Stimulated activated CD8-positive, alpha-beta memory T cell treated with anti-CD3 and anti-CD28 coated beads, Interleukin-2, amount 100 ng/mL, for 48 hours (primary cell): Measurements from ENCODE around the gene RIN3.

Experiments
- DNase-seq, 2 donors: peaks; one replicate each; pipeline ENCODE4 v3.0.0-alpha.2; 2020; ENCODE audit warnings: low read depth in 2 of 2

Gene RIN3

DNA sequence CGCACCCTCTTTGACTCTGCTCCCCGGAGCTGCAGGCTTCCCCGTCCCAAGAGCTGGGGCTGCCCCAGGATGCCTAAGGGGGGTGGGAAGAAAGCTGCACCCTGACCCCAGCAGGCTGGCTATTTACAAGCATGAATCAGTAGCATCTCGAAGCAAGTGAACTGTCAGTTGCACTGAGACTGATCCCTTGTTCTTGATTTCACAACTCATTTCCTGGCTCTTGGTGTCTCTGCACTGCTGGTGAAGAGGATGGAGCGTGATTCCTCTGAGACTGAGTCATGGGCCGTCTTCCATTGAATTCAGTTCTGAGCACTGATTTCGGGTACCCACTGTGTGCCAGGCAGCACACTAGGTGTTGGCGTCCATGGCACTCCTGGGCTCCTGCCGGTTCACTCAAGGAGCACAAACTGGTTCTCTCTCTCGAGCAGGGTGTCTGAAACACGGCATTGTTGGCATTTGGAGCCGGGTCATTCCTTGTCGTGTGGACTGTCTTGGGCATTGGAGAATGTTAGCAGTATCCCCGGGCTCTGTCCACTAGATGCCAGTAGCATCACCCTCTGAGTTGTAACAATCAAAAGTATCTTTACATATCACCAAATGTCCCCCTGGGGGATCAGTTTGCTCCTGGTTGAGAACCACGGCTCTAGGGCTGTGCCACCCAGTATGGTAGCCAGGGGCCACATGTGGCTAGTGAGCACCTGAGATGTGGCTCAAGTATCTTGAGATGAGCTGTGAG lies 86.9 kb downstream of the RIN3 start:
- no peak for DNase-seq

DNA sequence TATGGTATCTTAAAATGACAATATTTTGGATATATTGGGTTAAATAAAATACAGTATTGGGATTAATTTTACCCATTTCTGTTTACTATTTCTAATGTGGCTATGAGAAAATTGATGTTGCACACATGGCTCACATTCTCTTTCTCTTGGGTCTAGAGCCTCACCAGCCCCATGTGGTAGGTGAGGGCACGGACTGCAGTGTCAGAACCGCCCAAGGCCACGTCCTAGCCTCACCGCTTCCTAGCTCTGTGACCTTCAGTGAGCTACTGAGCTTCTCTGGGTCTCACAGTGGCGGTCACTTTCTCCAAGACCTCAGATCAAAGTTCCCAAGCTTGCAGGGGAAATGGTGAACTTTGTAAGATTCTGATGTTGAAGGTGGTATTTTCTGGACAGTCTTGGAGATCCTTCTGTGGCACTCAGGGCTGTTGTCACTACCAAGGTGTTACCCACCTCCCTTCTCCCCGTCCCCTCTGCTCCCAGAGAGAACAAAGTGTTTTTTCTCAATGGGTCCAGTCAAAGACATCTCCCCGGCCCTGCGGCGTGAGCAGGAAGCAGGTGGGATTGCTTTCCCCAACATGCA lies 87.6 kb downstream of the RIN3 start:
- no peak for DNase-seq

DNA sequence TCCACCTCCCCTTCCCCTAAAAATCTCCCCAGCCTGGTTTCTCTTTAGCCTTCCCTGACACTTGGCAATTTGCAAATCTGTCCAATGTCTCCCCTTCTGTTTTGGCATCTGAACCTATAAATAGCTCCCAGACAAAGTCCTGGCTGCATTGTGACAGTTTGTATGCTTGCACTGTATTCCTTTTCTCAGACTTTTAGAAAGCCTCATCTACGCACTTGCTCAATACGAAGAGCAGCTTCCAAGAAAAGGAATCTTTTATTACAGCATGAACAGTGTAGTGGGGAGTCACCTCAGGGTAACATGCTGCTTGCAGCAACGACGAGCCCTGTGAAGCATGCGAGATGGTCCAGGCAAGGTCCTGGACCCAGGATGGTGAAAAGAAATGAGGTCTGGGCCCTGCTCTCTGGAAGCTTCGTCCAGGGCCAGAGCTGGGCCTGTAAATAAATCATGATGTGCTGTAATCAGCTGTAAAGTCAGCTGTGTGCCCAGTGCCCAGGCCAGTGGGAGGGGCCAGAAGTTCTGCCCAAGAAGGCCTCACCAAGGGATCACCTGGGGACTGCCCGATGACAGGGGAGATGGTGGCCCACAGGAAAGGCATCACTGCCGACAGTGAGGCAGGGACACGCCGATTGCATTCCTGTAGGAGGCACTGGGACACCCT lies 88.3 kb downstream of the RIN3 start:
- no peak for DNase-seq

DNA sequence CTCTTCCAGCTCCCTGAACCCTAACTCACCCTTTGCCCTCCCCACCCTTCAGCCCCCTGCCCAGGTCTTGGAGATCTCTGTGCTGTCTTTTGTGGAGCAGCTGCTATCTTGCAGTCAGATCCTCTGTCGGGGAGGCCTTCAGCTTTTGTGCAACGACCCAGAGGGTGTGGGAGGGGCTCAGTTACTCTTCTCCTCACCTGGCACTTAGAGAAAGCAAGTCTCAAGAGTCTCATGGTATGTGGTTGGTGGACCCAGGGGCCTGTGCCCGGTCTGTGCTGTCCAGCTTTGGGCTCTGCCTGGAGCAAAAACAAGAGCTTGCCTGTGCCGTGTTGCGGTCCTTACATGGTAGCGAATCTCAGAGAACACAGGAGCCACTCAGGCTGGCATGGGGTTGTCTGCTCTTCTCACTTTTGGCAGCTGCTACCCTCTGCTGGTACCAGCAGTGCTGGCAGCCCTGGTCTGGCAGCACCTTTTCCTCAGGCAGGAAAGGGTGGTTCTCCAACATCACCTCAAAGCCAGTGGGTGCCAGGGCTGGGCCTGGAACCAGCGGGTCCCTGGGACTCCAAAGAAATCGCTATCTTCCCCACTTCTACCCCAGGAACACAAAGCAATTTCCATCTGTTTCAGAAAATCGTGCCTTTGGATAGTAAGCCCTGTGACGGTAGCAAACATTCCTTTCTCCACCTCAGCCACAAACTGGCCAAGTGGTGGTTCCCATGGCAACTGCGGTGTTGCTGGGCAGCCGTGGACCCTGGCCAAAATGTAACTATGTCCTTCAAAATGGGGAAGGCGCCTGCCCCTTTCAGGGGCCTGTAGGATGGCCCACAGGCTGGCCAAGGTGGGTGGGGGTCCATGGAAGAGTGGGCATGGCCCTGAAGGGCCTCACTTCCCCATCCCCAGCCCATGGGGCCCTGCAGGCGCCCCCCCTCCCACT lies 90.0 kb downstream of the RIN3 start:
- no peak for DNase-seq

DNA sequence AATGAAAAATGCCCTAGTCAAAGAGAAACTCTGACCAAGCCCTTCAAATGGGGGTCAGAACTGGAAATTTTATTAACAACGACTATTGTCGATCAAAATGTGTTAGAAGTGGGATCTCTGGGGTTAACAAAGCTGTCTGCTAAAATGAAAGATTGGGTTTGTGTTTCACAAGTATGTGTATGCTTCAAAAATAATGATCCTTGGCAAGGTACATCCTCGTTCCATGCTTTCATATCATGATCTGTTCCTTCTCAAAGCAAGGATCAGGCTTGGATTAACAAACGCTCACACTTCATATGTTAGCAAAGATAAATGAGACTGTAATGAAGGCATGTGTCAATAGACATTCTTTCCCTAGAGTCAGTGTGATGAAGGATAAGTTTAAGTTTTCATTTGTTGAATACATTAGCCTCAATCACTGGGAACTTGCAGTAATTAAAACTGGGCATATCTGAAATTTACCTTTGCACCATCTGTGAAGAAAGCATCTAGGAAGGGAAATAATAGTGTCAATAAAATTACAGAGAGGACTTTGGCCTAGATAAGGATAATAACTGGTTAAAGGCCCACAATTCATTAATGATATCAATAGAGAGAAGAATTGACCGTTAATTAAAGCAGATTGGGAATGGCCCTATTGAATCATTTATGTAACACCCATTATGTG lies 91.8 kb downstream of the RIN3 start:
- DNase-seq: no peak

DNA sequence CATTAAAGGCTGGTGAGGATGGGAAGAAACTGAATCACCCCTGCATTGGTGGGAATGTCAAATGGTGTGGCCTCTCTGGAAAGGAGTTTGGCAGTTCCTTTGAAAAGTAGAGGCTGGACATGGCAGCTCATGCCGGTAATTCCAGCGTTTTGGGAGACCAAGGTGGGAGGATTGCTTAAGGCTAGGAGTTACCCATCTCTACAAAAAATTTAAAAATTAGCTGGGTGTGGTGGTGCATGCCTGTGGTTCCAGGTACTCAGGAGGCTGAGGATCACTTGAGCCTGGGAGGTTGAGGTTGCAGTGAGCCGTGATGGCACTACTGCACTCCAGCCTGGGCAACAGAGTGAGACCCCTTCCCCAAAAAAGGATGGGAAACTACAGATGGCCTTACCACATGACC lies 93.7 kb downstream of the RIN3 start:
- DNase-seq: no peak

DNA sequence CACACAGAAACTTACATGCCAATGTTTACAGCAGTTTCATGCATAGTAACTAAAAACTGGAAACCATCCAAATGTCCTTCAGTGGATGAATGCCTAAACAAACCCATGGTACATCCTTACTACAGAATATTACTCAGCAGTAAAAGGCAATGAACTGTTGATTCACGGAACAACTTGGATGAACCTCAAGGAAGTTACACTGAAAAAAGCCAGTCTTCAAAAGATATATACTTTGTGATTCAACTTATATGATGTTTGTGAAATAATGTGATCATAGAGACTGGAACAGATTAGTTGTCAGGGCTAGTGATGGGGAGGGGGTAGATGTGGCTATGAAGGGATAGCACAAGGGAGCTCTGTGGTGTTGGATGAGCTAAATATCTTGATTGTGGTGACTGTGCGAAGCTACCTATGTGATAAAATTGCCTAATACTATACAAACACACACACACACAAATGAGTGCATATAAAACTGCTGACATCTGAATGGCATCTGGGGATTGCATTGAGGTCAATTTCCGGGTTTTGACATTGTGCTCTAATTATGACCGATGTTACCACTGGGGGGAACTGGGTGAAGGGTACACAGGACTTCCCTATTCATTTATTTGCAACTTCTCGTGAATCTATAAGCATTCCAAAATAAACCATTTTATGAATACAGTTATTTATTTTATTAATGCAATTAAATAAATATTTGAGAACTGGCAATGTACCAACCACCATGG lies 94.3 kb downstream of the RIN3 start:
- DNase-seq: no peak

DNA sequence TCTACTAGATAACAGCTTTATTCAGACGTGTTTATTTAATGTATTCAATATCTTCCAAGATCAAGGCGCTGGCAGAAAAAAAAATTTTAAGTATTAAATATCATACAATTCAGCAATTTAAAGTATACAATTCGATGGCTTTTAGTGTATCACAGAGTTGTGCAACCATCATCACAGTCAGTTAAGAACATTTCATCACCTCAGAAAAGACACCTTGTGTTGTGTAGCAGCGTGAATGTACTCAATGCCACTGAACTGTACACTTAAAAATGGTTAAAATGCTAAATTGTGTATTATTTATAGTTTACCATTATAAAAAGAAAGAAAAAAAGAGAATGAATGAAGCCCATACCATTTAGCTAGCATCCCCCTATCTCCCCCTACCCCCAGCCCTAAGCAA lies 96.4 kb downstream of the RIN3 start:
- DNase-seq: no peak

DNA sequence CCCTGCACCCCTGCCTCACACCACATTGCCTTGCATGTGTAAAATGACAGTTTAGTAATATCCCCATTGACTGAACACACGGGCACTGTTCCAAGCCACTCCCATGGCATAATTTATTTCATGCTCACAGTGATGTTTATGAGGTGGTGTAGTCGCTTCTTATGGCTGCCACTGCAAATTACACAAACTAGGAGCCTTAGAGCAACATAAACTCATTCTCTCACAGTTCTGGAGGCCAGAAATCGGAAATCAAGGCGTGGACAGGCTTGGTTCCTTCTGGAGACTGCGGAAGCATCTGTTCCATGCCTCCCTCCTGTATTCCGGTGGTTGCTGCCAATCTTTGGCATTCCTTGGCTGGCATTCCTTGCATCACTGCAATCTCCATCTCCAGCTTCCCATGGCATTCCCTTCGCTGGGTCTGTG lies 97.3 kb downstream of the RIN3 start:
- DNase-seq: no peak

DNA sequence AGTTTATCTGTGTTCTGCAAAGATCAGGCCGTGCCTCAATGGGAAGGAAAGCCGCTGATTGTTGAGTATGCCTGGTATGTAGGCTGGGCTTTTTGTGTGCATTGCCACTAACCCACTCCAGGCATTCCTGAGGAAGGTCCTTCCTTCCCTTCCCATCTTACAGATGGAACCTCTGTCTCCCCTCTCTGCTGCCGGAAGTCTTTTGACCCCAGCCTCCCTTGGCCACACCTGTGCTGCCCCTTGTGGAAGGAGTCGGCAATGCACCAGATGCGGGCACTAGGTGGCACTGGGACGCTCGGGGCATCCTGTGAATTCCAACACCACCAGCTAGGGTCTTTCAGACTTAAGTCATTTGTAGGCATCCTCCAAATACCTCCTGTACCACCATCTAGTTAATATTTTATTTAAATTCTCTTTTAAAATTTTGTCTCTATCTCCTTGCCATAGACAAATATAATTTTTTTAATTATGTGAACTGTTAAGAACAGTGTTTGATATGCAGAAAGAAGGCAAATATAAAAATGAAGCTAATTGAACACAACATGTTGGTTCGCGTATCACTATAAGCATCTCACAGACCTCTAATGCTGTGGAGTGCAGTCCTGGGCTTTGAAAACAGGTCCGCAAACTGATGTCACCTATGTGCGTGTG lies 99.6 kb downstream of the RIN3 start:
- peak; percentile 45 to 65 for DNase-seq

DNA sequence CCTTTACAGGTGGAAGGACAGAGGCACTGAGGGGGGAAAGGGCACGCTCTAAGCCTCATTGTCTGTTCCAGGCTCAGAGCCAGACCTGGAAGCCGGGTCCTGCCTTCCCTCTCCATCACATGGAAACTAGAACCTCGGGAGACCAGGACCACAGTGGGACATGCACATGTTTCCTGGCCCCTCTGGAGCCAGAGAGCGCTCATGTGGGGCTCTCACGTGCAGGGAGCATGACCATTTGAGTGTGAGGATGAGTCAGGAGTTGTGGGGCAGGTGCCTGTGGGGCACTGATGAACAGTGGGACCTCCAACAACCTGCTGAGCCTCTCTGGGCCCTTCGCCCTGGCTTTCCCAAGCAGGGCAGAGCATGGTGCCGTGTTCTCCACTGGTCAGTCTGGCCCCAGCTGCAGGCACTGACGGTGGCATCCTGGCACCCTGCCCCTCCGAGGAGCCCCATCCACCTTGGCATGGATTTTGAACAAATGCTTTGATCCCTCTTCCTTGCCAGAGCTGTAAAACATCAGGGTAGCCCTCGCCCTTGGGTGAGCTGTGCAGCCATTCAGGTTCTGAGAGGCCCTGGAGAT lies 100.2 kb downstream of the RIN3 start:
- no peak for DNase-seq

DNA sequence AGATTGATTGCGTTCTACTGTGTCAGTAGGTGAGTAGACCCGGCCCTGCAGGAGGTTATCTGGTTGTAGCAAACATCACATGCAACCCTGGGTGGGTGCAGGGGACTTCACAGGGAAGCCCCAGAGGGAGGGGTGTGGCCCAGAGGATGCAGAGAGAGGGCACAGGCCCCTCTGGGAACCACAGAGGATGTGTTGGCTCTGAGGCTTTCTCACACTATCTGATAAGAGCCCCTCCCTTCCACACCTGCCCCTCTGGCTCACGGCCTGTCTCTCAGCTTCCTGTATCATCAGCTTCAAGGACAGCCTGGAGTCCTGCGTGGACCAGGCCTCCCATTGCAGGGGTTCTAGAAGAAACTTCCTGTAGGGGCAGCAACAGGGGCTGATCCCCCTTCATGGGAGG lies 101.9 kb downstream of the RIN3 start:
- peak; percentile 48 to 50 for DNase-seq

DNA sequence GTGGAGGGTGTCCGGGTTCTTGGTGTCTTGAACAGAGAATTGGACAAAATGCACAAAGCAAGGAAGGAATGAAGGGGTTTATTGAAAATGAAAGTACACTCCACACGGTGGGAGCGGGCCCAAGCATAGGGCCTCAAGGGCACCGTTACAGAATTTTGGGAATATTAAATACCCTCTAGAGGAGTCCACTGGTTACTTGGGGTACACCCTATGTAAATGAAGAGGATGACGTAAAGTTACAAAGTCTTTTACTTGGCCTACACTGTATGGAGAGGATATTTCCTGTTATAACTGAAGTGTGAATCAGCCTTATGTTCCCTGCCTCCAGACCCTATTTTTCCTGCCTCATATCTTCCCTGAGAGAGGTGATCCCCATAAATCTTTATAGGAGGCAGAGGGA lies 102.6 kb downstream of the RIN3 start:
- DNase-seq: no peak

DNA sequence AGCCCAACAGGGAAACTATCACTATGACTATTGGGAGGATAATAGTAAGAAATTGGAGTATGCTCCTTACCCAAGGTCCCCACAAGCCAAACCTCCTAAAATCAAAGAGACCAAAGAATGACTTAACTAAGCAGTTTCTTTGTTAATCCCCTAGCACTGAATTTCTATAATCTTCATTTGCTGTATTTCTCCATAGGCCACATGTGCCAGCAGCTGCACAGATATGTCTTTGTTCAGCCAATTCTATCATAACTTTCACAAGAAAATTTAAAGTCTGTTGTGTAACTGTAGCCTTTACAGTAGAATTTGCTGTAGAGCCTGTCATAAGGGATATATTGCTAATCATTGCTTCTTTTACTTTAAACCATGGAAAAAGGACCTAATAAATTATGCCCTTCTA lies 104.0 kb downstream of the RIN3 start:
- no peak for DNase-seq

DNA sequence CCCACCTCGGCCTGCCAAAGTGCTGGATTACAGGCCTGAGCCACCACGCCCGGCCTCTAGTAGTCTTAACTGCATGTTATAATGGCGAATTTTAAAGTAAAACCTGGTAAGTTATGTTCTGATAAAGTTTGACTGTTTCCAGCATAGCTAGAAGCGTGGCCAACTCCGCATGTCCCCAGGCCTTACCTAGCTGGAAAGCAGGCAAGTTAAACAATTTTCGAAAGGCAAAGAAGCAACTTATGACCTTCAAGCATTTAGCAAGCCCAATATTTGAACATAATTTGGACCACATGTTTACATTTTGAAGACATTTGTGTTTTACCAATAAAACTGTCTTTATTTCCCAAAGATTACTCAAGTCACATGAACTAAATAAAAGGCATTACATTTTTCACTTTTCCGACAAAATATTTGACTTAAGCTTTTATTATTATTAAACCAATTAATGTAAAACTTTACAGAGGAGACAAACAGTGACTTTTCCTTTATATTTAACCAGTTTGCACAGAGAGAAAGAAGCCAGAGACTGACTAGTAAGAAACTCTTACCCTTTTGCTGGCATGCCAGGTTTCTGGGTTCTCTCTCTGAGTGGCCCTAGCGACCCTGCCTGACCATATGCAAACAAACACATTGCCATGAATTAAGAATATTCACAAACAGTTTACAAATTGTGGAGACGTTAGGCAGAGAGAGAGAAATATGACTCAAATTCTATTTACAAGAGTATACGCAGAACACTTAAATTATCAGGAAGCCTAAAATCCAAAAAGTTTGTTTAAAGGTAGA lies 106.3 kb downstream of the RIN3 start:
- no peak for DNase-seq

DNA sequence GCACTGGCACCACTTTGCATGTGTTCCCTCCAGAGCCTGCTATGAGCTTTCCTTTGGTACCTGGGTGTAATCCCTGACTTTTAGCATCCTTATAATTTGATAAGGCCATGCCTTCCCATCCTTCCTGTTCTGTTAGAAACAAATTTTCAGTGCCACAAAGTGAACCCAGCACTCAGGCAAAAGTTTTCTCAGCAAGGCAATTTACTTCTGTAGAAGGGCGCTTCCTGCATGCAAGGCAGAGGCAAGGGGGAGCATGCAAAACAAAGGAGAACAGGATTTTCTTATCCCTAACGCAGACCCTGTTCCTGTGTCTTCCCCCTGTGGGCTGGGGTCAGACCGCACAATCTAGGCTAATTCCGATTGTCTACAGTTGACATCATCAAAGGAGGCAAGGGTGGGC lies 108.7 kb downstream of the RIN3 start:
- no peak for DNase-seq

DNA sequence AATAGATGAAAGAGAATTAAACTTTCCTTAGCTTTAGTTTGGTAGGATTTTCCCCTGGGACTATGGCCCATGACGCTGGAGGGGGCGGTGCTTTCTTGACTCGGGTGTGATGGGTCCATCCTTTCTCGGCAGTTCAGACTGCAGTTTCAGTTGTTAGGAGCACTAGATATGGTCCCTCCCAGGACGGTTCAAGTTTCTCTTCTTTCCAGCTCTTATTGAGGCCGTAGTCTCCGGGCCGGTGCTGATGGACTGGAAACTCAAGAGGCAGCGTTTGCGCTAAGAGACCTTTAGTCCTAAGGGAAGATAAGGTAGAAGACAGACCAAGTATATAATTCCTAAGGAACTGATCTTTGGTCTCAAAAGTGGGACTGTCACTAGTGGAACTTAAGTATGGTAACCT lies 111.2 kb downstream of the RIN3 start:
- DNase-seq: no peak

DNA sequence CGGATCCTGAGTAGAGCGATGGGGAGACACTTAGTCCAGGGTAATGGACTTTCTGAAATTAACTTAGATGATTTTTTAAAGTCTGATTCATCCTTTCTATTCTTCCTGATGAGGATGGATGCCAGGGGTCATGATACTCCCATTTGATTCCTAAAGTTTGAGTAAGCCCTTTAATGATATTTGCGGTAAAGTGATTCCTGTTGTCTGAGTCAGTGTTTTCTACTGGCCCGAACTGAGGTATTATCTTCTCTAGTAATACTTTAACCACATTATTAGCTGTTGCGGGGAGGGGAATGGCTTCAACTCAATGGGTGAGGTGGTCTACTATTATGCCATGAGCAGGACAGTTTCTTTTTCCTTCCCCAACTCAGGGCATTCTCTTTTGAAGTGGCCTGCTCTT lies 111.6 kb downstream of the RIN3 start:
- no peak for DNase-seq

DNA sequence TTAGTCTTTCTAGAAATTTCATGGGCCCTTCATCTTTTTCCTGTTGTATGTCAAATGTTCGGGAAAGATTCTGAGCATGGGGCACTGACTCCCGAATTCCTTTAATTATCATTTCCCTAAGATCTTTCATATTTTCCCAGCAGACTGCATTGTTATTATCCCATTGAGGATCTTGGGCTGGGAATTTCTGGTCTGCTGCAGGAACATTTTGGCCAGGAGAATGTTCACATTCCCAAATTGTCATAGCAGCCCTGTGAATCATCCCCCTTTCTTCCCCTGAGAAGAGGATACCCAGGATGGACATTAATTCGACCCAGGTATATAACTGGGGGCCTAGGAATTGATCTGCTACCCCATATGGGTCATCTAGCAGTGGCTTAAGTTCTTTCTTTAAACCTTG lies 112.5 kb downstream of the RIN3 start:
- no peak for DNase-seq
